Endometrium (tissue), 2 donors: ENCODE data around the gene C1orf226.

Experiments used
- FAIRE-seq: peaks from 2 replicates; lab custom pipeline; 2012; peaks lifted over from hg19 to GRCh38; lab: Jason Lieb, UNC
- donor health status: control.
- donor health status: control.

C1orf226 gene

DNA sequence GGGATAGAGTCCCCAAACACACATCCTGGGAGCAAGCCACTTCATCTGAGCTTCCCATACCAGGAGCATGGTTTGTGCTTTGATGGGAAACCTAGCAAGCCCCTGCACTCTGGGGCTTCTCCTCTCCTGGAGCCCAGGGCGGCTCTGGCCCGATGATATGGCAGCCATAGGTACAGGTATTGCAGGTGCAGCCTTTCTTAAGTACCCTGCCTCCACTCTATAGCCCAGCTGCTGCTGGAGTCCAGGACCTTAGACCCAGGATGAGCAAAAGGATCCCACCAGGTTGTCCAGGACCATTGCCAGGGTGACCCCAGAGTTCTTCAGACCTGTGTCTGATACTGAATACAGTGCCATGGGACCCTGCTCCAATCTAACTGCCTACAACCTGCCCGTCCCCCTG, 4.2 kb downstream of the C1orf226 start:
- FAIRE-seq: no peak

DNA sequence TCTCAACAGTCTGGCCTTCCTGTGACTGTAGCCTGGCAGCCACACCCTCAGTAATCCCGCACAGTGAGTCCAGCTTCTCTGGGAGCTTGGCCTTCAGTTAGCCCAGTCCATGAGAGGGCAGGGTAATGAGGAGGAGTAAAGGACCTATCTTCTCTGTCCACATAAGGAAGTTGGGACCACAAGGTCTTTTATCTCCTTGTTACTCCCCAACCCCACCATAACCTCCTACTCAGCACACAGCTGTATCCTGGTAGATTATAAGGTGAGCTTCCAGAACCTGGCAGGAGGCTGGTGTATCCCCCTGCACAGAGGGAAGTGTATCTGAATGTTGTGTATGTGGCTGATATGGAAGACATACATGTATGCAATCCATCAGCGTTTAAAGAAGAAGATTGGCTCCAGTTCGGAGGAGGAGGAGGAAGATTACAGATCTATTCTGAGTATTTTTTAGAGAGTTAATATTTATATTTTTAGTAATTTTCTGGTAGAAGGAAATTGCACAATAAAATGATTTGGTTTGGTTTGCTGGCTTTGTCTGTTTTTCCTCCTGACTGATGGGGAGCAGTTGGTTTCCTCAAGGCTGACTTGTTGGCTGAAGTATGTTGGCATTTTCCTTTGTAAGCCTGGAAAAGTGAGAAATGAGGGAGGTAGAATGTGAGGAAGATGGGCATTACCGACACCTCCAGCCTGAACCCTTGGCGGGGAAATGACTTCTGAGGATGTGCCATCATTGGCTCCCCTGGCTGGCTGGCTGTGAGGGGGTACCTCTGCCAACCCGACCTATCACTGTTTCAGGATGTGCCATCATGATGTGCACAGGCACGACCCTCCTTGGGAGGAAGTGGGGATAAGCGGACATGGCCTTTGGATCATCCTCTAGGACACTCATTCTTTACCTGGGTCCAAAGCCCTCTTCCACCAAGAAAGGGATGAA, 5.0 kb downstream of the C1orf226 start:
- no peak for FAIRE-seq

DNA sequence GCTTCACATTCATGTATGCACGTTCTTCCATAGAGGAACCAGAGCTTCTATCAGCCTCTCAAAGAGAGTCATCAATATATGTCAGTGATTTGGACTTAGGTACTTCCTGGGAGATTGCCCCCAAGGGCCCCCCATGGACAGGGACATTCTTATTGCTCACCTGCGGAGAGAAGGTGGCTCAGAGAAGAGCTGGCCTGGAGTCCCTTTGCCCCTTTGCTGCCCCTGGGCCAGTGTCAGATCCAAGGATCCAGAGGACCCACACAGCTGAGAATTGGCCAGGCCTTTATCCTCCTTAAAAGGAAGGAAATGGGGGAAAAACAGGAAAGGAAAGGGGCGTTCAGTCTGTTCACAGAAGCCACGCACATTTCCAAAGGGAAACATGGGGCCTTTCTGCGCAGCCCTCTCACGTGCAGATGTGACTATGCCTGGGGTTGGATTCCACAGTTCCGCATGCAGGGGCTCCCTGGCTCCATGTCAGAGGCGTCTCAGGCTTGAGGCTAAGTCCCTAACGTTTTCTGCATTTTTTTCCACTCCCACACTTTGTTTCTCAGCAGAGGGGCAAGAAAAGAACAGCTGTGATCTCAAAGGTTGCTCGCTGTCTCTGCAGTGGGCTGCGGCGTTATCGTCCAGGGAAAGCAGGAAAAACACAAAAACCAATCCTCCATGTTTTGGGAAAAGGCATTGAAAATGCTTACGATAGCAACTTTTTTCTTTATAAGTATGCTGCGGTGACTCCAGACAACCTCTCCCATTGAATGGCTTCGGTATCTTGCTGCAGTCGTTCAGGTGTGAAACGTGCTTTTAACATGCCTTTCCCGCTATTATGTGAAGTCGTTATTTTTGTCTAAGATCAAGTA, 5.9 kb downstream of the C1orf226 start:
- FAIRE-seq: no peak

DNA sequence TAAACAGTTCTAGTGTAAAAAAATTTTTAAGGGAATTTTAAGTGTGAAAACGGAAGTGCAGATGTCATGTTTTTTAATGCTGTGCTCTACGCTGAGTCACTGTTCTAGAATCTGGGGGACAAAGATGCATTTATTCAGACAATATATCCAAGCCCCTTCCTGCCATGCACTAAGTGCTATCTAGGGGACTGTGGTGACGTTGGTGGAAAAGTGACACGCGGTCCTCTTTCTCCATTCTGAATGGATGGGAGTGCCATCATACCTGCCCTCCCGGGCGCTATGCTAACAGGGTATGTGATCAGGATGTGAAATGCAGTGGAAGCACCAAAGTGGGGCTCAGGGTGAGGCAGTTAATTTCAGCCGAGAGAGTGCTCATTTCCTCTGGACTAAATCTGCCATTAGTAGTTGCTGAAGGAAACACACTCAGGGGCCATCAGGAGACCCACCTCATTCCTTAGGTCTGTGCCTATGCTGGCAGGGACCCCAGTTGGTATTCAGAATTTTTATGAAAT, 6.6 kb downstream of the C1orf226 start:
- FAIRE-seq: no peak

DNA sequence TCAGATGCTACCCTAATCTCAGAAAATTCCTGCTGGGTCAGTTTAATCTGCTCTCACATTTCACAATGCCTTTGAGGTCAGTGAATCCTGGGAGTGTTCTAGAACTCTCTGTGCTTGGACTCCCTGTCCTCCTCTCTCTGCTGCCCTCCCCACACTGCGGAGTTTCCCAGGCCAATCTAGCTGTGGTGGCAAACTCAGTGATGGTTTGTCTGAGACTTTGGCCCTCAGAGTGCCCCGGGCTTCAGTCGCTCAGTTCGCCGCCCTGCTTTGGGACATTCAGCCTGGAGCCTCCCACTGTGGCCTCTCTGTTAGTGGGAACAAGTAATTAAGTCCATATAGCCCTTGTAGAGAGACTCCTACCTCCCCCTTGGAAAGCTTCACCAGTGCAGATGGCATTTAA, 7.1 kb downstream of the C1orf226 start:
- FAIRE-seq: no peak

DNA sequence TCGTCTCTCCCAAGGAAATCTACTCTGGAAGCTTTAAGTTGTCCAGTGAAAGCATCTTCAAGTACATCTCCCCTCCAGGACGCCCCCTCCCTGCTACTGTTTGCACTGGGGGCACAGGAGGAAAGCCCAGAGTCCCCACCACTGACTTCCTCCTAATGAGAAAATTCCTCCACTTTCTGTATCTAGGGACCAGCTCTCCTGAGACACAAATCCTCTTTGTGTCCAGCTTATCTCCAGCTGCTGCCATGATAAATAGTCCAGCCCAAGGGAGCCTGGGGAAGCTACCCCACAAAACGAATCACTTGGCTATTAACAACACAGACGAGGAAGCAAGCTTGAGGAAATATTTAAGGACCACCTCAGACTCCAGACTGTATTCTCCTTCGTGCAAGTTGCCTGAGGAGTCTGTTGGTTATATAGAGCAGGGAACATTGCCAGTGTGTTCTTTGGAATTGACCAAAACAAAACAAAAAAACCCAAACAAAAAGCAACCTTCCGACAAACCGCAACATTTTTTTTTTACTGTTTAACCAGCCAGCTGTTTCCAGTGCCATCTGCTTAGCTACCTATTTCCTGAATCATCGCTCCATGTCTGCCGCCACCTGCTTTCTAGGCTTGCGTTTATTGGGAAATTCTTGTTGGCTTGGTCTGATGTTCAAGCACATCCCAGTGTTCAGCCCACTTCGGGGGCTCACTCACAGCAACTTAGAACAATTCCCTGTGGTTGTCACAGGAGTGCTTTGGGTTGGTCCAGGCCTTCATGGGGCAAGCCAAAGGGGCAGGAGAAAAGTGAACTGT, 7.7 kb downstream of the C1orf226 start:
- FAIRE-seq: no peak

DNA sequence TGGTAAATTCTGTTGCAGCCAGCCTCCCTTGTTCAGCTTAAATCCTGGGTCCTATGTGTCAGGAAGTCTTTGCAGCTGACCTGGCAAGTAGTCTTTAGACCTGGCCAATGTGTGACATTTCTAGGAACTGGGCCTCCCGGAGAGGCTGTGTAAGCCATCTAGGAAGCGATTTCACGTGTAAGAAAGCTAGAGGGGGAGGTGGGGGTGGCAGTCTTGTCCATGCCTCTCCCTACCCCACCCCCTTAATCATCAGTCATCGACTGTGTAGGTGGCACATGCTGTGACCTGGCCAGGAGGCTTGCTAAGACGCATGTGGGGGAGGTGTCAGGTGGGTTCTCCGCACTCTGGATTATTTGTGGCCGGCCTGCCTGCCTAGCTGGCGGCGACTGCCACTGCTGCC, 8.4 kb downstream of the C1orf226 start:
- FAIRE-seq: no peak

DNA sequence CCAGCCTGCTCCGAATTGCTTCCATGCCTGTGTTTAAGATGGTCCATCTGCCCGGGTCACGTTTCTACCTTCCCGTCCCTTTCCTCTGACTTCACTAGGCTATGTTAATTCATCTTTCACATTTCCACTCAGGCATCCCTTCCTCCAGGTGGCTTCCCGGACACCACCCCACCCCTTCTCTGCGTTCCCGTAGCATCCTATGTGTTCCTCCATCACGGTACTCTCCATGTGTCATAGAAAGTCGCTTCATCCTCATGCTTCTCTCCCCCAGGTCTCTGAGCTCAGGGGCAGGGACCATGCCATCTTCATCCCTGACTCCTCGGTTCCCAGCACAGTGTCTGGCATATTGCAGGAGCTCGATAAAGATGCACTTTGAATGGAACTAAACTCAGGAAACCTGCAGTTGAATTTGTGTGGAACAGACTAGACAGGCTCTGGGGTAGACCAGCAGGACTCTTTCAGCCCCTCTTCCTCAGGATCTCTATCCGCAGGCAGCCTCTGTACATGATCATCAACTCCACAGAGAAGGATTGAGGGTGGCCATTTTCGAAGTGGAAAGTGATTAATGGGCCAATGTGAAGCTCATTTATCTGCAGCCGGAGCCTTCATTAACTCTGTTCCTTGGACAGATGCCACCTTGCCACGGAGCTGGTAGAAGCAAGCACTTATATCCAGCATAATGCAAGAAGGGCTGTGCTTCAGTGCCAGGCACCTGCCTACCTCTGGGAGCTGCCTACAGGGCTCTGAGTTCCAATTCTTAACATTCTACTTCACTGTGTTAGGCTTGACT, 9.1 kb downstream of the C1orf226 start:
- FAIRE-seq: no peak

DNA sequence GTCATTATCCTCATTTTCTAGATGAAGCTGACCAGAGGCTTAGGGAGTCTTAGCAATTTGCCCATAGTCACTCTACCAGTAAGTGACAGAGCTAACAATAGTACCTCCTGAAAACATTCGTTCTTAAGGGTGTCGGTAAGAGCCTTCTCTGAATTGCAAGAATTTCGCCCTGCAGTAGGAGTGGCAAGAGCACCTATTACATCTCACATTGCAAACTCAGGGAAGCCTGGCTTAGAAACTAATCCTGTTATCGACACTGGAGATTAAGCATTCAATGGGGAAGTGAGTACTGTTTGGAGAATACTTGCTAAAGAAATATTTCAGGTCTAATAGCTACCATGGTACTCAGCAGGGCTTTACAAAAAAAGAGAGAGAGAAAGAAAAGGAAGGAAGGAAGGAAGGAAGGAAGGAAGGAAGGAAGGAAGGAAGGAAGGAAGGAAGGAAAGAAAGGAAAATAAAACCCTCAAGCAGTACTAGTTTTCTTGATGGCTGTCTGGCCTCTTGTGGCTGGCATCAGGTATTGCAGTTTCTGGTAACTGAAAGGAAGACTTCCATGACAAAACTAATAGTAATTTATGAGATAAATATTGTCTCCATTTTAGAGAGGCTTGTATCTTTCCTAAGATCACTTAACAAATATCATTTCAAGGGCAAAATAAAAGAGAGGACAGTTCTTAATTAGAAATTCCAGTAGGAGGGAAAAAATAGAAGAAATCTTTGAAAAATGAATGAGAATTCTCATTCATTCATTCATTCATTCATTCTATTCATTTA, 10.4 kb downstream of the C1orf226 start:
- FAIRE-seq: no peak

DNA sequence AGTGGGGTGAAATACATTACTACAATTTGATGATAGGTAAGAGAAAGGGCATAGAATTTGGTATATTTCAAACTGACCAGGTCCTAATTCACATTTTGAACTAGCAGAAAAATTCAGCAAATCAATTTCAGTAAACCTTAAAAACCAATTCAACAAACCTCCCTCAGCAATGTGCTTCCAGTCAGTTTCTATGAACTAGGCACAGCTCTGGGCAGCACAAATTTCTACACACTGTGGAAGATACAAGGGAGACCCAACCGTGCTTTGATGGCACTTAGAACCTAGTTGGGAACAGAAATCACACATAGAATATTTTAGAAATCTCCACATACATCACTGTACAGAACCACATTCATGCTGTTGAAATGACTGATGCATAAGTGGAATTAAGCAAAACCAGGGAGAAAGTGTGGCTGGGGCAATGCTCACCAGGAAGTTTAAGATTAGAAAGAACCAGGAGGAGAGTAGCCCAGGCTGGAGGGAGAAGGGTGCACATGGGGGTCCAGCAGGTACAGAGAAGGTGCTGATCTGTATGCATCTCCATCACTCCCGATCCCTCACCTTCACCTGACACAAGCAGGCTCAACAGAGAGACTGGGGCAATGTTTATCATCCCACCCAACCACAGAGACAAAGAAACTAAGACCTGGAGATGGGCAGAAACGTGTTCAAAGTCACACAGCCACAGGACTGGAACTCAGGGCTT, 14.8 kb downstream of the C1orf226 start:
- FAIRE-seq: no peak

DNA sequence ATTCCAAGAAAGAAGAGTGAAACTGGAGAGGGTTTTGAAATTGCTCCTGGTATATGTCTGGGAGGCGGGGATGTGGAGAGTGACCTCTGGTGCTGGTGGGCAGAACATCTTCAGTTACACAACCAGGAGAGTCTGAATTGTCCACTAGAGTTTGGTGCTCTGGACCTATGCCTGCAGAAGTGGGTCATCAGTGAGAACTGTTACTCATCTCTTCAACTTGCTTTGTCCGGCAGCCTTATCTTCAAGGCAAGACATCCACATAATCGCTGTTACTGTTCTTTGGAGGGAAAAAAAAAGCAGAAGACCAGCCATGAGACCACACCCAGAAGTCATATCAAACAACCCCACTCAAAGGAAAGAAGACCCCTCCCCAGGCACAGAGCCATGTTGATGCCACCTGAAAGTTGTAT, 15.5 kb downstream of the C1orf226 start:
- no peak for FAIRE-seq

DNA sequence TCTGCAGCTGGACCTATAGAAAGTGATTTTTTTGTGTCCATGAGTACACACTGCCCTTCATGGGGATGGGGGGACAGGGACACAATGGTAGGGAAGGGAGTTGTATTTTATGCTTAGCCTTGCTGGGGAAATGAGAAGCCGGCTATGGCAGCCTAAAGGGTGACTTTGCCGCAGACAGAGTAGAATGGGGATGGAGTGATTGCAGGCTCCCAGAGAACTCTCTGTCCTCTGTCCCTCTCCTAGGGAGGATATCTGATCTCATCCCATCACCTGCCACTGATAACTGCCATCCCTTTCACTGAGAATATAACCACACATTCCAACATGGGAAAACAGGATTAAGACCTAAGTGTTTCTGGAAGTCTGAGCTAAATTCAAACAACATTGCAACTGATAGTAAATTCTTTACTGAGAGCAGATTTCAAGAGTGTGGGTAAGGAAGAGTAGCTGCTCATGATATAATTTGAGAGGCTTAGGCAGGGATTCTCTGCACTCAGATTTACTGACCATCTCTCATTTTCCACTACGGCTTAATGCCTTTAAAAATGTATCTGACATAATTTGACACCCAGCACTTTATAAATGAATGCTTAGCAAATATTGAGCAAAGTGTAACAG, 16.5 kb downstream of the C1orf226 start:
- no peak for FAIRE-seq

DNA sequence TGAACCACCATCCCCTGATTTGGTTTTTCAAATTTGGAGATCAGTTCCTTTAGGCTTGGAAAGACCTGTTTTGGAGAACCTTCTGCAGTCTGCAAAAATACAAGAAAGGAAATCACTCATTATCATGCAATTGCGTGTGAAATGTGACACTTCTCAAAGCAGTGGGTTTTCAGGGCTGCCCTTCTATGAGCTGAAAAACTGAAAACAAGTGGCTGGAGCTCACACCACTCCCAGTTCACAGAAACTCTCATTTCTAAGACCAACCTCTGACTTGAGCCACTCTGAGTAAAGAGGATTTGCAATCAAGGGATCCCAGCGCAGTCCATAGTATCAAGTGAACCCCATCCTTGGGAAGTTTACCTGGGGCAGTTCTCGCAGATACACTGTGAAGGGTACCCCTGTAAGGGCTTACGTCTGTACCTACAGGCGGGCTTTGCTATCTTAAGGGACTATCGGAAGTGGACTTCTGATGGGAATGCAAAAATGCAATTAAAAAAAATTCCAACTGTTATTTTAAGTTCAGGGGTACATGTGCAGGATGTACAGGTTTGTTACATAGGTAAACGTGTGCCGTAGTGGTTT, 17.6 kb downstream of the C1orf226 start:
- no peak for FAIRE-seq

DNA sequence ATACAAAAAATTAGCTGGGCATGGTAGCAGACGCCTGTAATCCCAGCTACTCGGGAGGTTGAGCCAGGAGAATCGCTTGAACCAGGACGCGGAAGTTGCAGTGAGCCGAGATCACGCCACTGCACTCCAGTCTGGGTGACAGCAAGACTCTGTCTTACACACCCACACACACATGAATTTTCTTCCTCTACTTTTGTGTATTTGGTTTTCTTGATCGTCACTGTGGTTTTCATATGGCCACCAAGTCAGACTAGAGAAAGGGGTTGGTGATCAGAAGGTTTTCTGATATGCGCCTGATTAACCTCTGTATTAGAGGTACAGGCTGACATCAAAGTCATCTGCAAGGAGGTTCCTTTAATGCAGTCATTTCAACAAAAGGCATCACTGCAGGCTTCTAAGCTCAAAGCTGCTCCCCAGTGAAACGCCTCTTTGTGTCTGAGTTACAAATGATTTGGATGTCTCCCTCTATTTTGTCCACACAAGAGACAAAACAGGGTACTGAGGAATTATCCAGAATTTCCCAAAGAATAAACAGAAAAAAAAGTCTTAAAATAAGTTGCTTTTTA, 19.3 kb downstream of the C1orf226 start:
- FAIRE-seq: no peak

DNA sequence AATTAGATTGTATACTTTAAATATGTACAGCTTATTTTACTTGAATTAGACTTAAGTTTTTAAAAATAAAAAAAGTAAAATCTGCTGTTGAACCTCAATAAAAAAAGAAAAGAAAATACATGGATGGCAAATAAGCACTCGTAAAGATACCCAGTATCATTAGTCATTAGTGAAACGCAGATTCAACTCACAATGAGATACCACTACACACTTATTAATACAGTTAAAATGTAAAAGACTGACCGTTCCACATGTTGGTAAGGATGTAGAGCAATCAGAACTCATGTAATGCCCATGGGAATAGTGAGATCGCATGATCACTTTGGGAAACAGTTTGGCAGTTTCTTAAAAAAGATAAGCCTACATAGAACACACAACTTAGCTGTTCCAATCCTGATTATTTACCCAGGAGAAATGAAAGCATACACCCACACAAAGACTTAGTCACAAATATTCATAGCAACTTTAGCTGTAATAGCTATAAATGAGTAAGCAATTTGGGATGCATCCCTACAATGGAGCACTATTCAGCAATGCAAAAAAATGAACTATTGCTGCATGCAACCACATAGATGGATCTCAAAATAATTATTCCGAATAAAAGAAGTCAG, 23.1 kb downstream of the C1orf226 start:
- FAIRE-seq: no peak

DNA sequence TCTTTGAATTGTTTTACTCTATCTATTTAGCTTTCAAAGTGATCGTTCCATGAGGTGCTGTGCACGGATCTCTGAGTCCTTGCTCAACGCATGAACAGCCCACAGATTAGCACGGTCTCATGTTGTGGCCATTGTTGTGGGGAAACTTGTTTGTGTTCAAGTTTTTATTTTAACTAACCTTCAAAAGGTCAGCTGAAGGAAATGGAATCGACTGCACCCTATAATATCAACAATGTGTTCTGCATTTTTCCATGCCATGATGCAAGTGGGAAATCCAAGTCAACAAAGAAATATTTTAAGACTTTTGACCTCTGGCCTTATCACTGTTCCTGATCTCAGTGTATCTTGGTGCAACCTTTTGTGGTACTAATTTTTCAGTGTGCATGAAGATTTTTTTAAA, 24.3 kb downstream of the C1orf226 start:
- no peak for FAIRE-seq

DNA sequence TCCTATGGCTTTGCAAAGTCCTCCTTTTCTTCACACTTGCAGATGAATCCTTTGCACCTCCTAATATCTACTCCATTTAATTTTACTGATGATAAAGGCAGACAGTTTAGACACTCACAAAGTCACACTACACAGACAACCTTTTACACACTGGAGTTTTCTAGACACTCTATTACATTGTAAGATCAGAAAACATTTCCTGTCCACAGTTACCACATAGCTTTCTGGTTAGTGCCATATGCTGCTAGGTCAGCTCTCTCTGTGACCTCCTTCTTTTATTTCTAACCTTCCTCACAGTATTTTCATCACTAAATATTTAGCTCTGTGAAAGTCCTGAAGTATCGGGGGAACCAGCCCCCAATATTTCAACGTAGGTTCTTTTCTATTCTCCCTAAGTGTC, 25.3 kb downstream of the C1orf226 start:
- FAIRE-seq: no peak

DNA sequence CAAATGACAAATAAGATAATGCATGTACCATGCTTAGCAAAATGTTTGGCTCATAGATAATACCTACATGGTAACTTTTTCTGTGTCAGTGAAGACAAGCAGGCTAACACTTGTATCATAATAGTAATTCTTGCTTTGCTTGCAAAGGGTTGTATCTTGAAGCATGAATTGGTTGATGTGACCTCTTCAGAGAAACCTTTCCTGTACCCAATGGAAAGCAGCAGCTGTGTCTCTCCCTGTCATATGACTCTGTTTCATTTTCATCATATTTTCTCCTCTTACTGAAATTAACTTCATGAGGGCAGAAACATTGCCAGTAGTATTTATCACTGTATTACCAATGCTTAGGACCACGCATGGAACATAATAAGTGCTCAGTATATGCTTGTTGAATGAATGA, 26.0 kb downstream of the C1orf226 start:
- FAIRE-seq: no peak
